HEK293 (cell line): ENCODE measurements around the gene TRPC6.
"Not testable (repeated sequence)": the region's sequence is repeated elsewhere in the genome, so short reads cannot be mapped to it uniquely, and the experiment has no call there.

Experiments
- CTCF ChIA-PET: fragments of 350-600 bp; formaldehyde crosslinking; extraction: SDS; loops from one replicate; lab custom pipeline; 2021; ENCODE audit warnings: antibody characterized with exemption; lab: Yijun Ruan, JAX
- POLR2A ChIA-PET: fragments of 300-600 bp; formaldehyde crosslinking; extraction: SDS; loops from one replicate; lab custom pipeline; 2020; ENCODE audit warnings: antibody characterized with exemption, inconsistent platforms; lab: Yijun Ruan, JAX
- H3K27ac ChIP-seq: fragments of 200-500 bp; sonication (Bioruptor generic); 2 replicates; pipeline ENCODE4 v1.5.1; 2014; ENCODE audit warnings: low read depth, low read length, control low read depth, inconsistent platforms; ENCODE audit errors: extremely low read depth
- H3K36me3 ChIP-seq, 2 experiments: fragments of 200-500 bp in 1 of 2; sonication (Bioruptor generic) in 1 of 2; 1 replicate in 1 of 2; 2 replicates in 1 of 2; pipeline ENCODE4 v1.5.1; 2014 to 2017; ENCODE audit warnings: inconsistent platforms in 2 of 2, low read length in 2 of 2; ENCODE audit not compliant: control insufficient read depth in 2 of 2, insufficient read depth in 1 of 2
- H3K4me1 ChIP-seq: fragments of 200-500 bp; sonication (Bioruptor generic); 2 replicates; pipeline ENCODE4 v1.5.1; 2014; ENCODE audit warnings: mild to moderate bottlenecking, low read length, inconsistent platforms; ENCODE audit not compliant: control insufficient read depth, insufficient read depth
- H3K4me3 ChIP-seq: 2 replicates; pipeline ENCODE4 v1.5.1; 2011; ENCODE audit warnings: low read depth, mild to moderate bottlenecking, control low read depth, low read length, moderate library complexity
- H3K9me3 ChIP-seq: fragments of 200-500 bp; sonication (Bioruptor generic); 2 replicates; pipeline ENCODE4 v1.5.1; 2014; ENCODE audit warnings: low read depth, low read length, inconsistent platforms; ENCODE audit not compliant: control insufficient read depth, insufficient read depth
- GLIS1 ChIP-seq: fragments of 450-650 bp; formaldehyde crosslinking; IDR thresholded peaks from 2 replicates; pipeline ENCODE4 v1.5.1; 2016; ENCODE audit warnings: missing biosample characterization, missing genetic modification characterization
- HOXD13 ChIP-seq: sonication (generic); formaldehyde crosslinking; IDR thresholded peaks from 2 replicates; pipeline ENCODE4 v1.8.0; 2022; ENCODE audit warnings: missing genetic modification reagents, borderline replicate concordance
- KLF16 ChIP-seq: fragments of 450-650 bp; formaldehyde crosslinking; IDR thresholded peaks from 2 replicates; pipeline ENCODE4 v1.5.1; 2017; ENCODE audit warnings: missing biosample characterization, missing genetic modification characterization
- SP3 ChIP-seq: fragments of 450-650 bp; formaldehyde crosslinking; IDR thresholded peaks from 2 replicates; pipeline ENCODE4 v1.5.1; 2016; ENCODE audit warnings: missing biosample characterization, missing genetic modification characterization
- ZIC2 ChIP-seq: fragments of 450-650 bp; formaldehyde crosslinking; IDR thresholded peaks from 2 replicates; pipeline ENCODE4 v1.5.1; 2016; ENCODE audit warnings: missing biosample characterization, missing genetic modification characterization
- ZNF214 ChIP-seq: fragments of 450-650 bp; formaldehyde crosslinking; IDR thresholded peaks from 2 replicates; pipeline ENCODE4 v1.5.1; 2017; ENCODE audit warnings: missing biosample characterization, mild to moderate bottlenecking, missing genetic modification characterization, borderline replicate concordance
- ZNF274 ChIP-seq, 2 experiments: fragments of 200-500 bp in 1 of 2; fragments of 450-650 bp in 1 of 2; sonication (Bioruptor generic) in 1 of 2; formaldehyde crosslinking in 1 of 2; IDR thresholded peaks; 2 replicates each; pipeline versions ENCODE4 v1.5.1 to v1.6.1; 2014 to 2016; ENCODE audit warnings: borderline replicate concordance in 1 of 2, inconsistent platforms in 1 of 2, low read length in 1 of 2, missing biosample characterization in 1 of 2, missing genetic modification characterization in 1 of 2
- ZNF302 ChIP-seq: fragments of 450-650 bp; formaldehyde crosslinking; IDR thresholded peaks from 2 replicates; pipeline ENCODE4 v1.5.1; 2016; ENCODE audit warnings: missing biosample characterization, missing genetic modification characterization, low read depth
- ZNF311 ChIP-seq: fragments of 450-650 bp; formaldehyde crosslinking; IDR thresholded peaks from 2 replicates; pipeline ENCODE4 v1.5.1; 2017; ENCODE audit warnings: missing biosample characterization, missing genetic modification characterization, borderline replicate concordance
- ZNF423 ChIP-seq: fragments of 450-650 bp; formaldehyde crosslinking; IDR thresholded peaks from 2 replicates; pipeline ENCODE4 v1.5.1; 2016; ENCODE audit warnings: missing biosample characterization, missing genetic modification characterization
- ZNF596 ChIP-seq: fragments of 450-650 bp; IDR thresholded peaks from 2 replicates; pipeline ENCODE4 v1.5.0; 2018; ENCODE audit warnings: missing biosample characterization, mild to moderate bottlenecking, missing genetic modification characterization, moderate library complexity
- ZNF624 ChIP-seq: fragments of 450-650 bp; formaldehyde crosslinking; IDR thresholded peaks from 2 replicates; pipeline ENCODE4 v1.5.1; 2017; ENCODE audit warnings: missing biosample characterization, missing genetic modification characterization
- ZNF626 ChIP-seq: fragments of 450-650 bp; sonication (Bioruptor Pico); formaldehyde crosslinking; IDR thresholded peaks from 2 replicates; pipeline ENCODE4 v1.5.1; 2018; ENCODE audit warnings: missing biosample characterization, missing genetic modification characterization, inconsistent platforms
- TF ChIP-seq, protein P1 (sequence below): fragments of 450-650 bp; formaldehyde crosslinking; IDR thresholded peaks from 2 replicates; pipeline ENCODE4 v1.5.1; 2016; ENCODE audit warnings: missing biosample characterization, missing genetic modification characterization
- TF ChIP-seq, protein P2 (sequence below): fragments of 450-650 bp; formaldehyde crosslinking; IDR thresholded peaks from 2 replicates; pipeline ENCODE4 v1.5.1; 2017; ENCODE audit warnings: missing biosample characterization, missing genetic modification characterization
- TF ChIP-seq, protein P3 (sequence below): fragments of 450-650 bp; formaldehyde crosslinking; IDR thresholded peaks from 2 replicates; pipeline ENCODE4 v1.5.1; 2016; ENCODE audit warnings: missing biosample characterization, missing genetic modification characterization
- TF ChIP-seq, protein P4 (sequence below): sonication (generic); formaldehyde crosslinking; IDR thresholded peaks from 2 replicates; pipeline ENCODE4 v1.8.1; 2022; ENCODE audit warnings: mild to moderate bottlenecking, moderate library complexity, missing genetic modification reagents
- TF ChIP-seq, protein P5 (sequence below): fragments of 450-650 bp; formaldehyde crosslinking; IDR thresholded peaks from 2 replicates; pipeline ENCODE4 v1.5.1; 2016; ENCODE audit warnings: missing biosample characterization, missing genetic modification characterization

TRPC6 gene

DNA sequence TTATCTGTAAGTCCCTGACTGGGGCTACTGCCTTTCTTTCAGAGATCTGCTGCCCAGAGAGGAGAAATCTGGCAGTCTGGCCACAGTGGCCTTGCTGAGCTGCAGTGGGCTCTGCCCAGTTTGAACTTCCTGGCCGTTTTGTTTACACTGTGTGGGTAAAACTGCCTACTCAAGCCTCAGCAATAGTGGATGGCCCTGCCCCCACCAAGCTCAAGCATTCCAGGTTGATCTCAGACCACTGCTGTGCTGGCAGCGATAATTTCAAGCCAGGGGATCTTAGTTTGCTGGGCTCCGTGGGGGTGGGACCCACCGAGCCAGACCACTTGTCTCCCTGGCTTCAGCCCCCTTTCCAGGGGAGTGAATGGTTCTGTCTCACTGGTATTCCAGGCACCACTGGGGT lies 117.5 kb downstream of the TRPC6 start:
- Histone ChIP-seq H3K27ac (no peak overlapping the region), H3K4me1 (no peaks in the 10 kb centered on the region), H3K9me3 (no peaks in the 10 kb centered on the region), H3K4me3 (no peak overlapping the region), H3K36me3 (no peaks in the 10 kb centered on the region)
- ChIA-PET POLR2A (no interaction called here), CTCF (interaction anchor here (1.4 to 1.6 kb wide), 2 partner anchors 9 to 542 kb away, joined by 3 read pairs; no protein-coding TSS in a partner anchor)
- TF ChIP-seq SP3 = no peak
- peak; percentile 68 for TF ChIP-seq GLIS1 (tag by site-specific recombination)
- TF ChIP-seq ZIC2 (tag by site-specific recombination) = peak; percentile 42

DNA sequence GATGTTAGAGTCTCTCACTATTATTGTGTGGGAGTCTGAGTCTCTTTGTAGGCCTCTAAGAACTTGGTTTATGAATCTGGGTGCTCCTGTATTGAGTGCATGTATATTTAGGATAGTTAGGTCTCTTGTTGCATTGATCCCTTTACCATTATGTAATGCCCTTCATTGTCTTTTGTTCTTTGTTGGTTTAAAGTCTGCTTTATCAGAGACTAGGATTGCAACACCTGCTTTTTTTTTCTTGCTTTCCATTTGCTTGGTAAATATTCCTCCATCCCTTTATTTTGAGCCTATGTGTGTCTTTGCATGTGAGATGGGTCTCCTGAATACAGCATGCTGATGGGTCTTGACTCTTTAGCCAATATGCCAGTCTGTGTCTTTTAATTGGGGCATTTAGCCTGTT lies 119.4 kb downstream of the TRPC6 start:
- H3K4me3 ChIP-seq, H3K36me3 ChIP-seq, POLR2A ChIA-PET, H3K9me3 ChIP-seq, H3K4me1 ChIP-seq, H3K27ac ChIP-seq, CTCF ChIA-PET: not testable (repeated sequence)

DNA sequence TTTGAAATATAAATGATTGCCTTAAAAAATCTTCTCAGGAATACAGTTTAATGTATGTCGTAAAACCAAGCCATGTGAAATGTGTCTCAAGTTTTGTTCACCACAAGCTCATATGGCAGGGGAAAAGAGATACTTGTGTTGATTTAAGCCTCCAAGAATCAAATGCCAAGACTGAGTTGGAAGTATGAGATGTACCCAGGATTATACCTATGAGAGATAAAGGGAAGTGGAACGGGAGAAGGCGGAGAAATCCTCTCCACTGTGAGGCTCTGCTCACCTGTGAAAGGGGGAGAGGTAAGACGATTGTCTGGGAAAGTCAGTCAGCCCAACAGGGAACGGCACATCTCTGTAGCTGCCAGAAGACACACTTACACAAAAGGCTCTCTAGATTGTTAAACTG lies 124.8 kb downstream of the TRPC6 start:
- ChIA-PET POLR2A (no interaction called here), CTCF (interaction anchor here (0.6 to 0.7 kb wide), 4 partner anchors 14 to 433 kb away, joined by 3 read pairs; no protein-coding TSS in a partner anchor)
- no peak for TF ChIP-seq ZNF302 (tag by site-specific recombination)
- no peak for TF ChIP-seq KLF16 (tag by site-specific recombination)
- TF ChIP-seq ZNF626 (tag by site-specific recombination) = no peak
- TF ChIP-seq, protein P1, sequence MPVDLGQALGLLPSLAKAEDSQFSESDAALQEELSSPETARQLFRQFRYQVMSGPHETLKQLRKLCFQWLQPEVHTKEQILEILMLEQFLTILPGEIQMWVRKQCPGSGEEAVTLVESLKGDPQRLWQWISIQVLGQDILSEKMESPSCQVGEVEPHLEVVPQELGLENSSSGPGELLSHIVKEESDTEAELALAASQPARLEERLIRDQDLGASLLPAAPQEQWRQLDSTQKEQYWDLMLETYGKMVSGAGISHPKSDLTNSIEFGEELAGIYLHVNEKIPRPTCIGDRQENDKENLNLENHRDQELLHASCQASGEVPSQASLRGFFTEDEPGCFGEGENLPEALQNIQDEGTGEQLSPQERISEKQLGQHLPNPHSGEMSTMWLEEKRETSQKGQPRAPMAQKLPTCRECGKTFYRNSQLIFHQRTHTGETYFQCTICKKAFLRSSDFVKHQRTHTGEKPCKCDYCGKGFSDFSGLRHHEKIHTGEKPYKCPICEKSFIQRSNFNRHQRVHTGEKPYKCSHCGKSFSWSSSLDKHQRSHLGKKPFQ (tag by site-specific recombination) = no peak
- TF ChIP-seq, protein P2, sequence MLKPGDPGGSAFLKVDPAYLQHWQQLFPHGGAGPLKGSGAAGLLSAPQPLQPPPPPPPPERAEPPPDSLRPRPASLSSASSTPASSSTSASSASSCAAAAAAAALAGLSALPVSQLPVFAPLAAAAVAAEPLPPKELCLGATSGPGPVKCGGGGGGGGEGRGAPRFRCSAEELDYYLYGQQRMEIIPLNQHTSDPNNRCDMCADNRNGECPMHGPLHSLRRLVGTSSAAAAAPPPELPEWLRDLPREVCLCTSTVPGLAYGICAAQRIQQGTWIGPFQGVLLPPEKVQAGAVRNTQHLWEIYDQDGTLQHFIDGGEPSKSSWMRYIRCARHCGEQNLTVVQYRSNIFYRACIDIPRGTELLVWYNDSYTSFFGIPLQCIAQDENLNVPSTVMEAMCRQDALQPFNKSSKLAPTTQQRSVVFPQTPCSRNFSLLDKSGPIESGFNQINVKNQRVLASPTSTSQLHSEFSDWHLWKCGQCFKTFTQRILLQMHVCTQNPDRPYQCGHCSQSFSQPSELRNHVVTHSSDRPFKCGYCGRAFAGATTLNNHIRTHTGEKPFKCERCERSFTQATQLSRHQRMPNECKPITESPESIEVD (tag by site-specific recombination) = no peak
- TF ChIP-seq ZNF624 (tag by site-specific recombination) = no peak
- TF ChIP-seq ZNF311 = no peak
- TF ChIP-seq ZNF274 (IDR thresholded peaks at IDR 0.05; ENCODE audit: low read length) = no peak
- TF ChIP-seq ZNF274 (tag by site-specific recombination; IDR thresholded peaks at IDR 0.05; ENCODE audit: borderline replicate concordance) = no peak
- no peak for TF ChIP-seq ZNF423
- TF ChIP-seq ZNF214 (tag by site-specific recombination) = no peak
- TF ChIP-seq, protein P3, sequence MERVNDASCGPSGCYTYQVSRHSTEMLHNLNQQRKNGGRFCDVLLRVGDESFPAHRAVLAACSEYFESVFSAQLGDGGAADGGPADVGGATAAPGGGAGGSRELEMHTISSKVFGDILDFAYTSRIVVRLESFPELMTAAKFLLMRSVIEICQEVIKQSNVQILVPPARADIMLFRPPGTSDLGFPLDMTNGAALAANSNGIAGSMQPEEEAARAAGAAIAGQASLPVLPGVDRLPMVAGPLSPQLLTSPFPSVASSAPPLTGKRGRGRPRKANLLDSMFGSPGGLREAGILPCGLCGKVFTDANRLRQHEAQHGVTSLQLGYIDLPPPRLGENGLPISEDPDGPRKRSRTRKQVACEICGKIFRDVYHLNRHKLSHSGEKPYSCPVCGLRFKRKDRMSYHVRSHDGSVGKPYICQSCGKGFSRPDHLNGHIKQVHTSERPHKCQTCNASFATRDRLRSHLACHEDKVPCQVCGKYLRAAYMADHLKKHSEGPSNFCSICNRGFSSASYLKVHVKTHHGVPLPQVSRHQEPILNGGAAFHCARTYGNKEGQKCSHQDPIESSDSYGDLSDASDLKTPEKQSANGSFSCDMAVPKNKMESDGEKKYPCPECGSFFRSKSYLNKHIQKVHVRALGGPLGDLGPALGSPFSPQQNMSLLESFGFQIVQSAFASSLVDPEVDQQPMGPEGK (tag by site-specific recombination) = no peak
- TF ChIP-seq ZNF596 (tag by site-specific recombination) = no peak
- TF ChIP-seq, protein P4, sequence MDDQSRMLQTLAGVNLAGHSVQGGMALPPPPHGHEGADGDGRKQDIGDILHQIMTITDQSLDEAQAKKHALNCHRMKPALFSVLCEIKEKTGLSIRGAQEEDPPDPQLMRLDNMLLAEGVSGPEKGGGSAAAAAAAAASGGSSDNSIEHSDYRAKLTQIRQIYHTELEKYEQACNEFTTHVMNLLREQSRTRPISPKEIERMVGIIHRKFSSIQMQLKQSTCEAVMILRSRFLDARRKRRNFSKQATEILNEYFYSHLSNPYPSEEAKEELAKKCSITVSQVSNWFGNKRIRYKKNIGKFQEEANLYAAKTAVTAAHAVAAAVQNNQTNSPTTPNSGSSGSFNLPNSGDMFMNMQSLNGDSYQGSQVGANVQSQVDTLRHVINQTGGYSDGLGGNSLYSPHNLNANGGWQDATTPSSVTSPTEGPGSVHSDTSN (CRISPR knock-in tag) = no peak
- no peak for TF ChIP-seq HOXD13 (CRISPR knock-in tag)
- TF ChIP-seq, protein P5, sequence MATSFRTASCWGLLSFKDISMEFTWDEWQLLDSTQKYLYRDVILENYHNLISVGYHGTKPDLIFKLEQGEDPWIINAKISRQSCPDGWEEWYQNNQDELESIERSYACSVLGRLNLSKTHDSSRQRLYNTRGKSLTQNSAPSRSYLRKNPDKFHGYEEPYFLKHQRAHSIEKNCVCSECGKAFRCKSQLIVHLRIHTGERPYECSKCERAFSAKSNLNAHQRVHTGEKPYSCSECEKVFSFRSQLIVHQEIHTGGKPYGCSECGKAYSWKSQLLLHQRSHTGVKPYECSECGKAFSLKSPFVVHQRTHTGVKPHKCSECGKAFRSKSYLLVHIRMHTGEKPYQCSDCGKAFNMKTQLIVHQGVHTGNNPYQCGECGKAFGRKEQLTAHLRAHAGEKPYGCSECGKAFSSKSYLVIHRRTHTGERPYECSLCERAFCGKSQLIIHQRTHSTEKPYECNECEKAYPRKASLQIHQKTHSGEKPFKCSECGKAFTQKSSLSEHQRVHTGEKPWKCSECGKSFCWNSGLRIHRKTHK (tag by site-specific recombination) = no peak
- Histone ChIP-seq H3K4me1 (no peaks in the 10 kb centered on the region), H3K36me3 (no peaks in the 10 kb centered on the region), H3K27ac (no peak overlapping the region), H3K4me3 (no peak overlapping the region), H3K9me3 (no peaks in the 10 kb centered on the region)
